GM21576 (cell line): ENCODE results near the gene RREB1.

Experiments
- ATAC-seq: cut with Tn5 transposase; IDR thresholded peaks from one replicate; pipeline ENCODE4 v1.9.1; 2021; ENCODE audit warnings: mild to moderate bottlenecking, moderate library complexity; ENCODE audit not compliant: unreplicated experiment

Gene RREB1

GRCh38 chr6:7218406-7218988 is 110.7 kb downstream of the RREB1 start:
- no peak for ATAC-seq

GRCh38 chr6:7219310-7219709 is 111.5 kb downstream of the RREB1 start:
- no peak for ATAC-seq

- ATAC-seq = no peak
Measured at GRCh38 chr6:7222197-7222596, 114.4 kb downstream of the RREB1 start.

GRCh38 chr6:7224731-7225130 is 117.0 kb downstream of the RREB1 start:
- no peak for ATAC-seq

- no peak for ATAC-seq
Measured at GRCh38 chr6:7228662-7229375, 121.1 kb downstream of the RREB1 start.

- no peak for ATAC-seq
Measured at GRCh38 chr6:7229376-7230326, 121.9 kb downstream of the RREB1 start.

GRCh38 chr6:7230327-7230691 is 122.5 kb downstream of the RREB1 start:
- ATAC-seq = no peak

GRCh38 chr6:7230956-7231713 is 123.4 kb downstream of the RREB1 start:
- ATAC-seq = no peak

- ATAC-seq = no peak
Measured at GRCh38 chr6:7232351-7232750, 124.6 kb downstream of the RREB1 start.

- no peak for ATAC-seq
Measured at GRCh38 chr6:7234547-7234946, 126.8 kb downstream of the RREB1 start.

GRCh38 chr6:7235712-7236305 is 128.0 kb downstream of the RREB1 start:
- ATAC-seq = no peak

- ATAC-seq = peak; percentile 42
Measured at GRCh38 chr6:7236306-7237209, 128.8 kb downstream of the RREB1 start.

GRCh38 chr6:7237653-7238188 is 130.0 kb downstream of the RREB1 start:
- no peak for ATAC-seq

GRCh38 chr6:7238526-7238899 is 130.8 kb downstream of the RREB1 start:
- ATAC-seq = no peak

GRCh38 chr6:7238900-7239589 is 131.3 kb downstream of the RREB1 start:
- no peak for ATAC-seq

GRCh38 chr6:7239590-7239948 is 131.8 kb downstream of the RREB1 start:
- ATAC-seq = no peak

- ATAC-seq = no peak
Measured at GRCh38 chr6:7240351-7240750, 132.6 kb downstream of the RREB1 start.

GRCh38 chr6:7241160-7241559 is 133.4 kb downstream of the RREB1 start:
- no peak for ATAC-seq
